Islet of Langerhans (tissue), 1 donor: Measurements from ENCODE around the gene SOHLH1.

Source experiments
- FAIRE-seq: peaks from one replicate; lab custom pipeline; 2011; peaks lifted over from hg19 to GRCh38; lab: Jason Lieb, UNC

The SOHLH1 gene

GRCh38 chr9:135699440-135699839, at the start of gene SOHLH1:
Gene SOHLH1, minus strand, starts transcription at chr9:135699481. Its CDS starts 14 bp downstream, at chr9:135699467.
- FAIRE-seq = no peak

- no peak for FAIRE-seq
Measured at GRCh38 chr9:135748676-135749075, 49.4 kb upstream of the SOHLH1 start.

DNA sequence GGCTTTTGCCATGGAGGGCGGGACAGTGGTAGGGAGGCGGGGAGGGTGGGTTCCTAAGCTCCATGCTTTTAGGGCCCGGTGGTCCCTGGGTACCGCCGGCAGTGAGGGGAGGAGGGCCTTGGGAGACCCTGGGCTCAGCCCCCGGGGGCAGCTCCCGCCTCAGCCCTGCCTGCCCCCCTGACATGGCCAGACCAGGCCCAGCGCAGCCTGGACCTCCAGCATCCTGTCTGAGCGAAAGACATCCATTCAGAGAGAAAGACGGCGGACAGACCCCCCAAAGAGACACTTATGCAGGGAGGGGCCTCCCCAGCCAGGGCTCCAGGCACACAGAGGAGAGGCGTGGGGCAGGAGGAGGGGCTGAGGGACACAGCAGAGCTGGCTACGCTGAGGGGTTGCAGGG, 48.0 kb upstream of the SOHLH1 start:
- FAIRE-seq = no peak

GRCh38 chr9:135746565-135746964, 47.3 kb upstream of the SOHLH1 start:
- no peak for FAIRE-seq

DNA sequence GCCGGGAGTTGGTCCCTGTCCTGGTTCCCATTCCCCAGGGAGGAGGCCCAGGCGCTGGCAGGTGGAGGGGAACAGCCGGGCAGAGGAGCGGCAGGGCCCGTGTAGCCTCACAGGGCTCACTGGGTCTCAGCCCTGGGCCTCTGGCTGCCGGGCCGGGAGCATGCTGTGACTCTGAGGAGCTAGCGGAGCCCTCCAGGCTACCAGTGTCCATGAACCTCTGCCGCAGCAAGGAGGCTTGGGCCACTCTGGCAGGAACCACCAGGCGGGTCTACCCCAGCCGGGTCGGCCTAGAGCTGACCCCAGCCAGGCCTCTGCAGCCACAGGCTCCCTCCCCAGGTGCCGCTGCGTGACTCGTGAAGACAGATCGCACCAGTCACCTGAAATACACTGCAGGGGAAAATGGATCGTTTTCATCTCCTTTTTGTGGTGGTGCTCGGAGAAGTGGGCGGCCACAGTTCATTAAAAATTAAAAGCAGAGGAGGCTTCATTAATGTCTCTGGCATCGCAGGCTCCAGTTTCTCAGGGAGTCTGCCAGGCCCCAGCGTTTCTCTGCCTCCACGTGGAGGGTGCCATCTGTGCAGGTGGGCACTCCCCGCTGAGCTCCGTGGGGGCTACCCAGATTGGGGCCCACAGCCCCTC, 46.5 kb upstream of the SOHLH1 start:
- FAIRE-seq = no peak

DNA sequence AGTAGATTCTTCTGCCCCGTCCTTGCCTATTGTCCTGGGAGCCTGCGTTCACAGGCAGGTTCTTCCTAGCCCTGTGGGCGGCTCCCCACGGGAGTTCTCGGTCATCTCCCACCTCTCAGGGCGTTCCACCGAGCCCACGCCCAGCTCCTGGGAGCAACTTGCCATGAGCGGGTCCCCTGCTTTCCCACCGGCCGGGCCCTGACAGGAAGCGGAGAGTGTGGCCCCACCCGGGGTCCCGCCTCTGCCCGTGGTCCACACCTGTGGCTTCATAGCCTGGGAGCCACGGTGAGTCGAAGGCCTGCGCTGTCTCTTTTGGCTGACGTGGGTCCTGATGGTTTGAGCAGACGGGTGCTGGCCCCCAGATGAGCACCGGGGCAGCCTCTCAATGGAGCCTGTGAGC, 45.9 kb upstream of the SOHLH1 start:
- no peak for FAIRE-seq

DNA sequence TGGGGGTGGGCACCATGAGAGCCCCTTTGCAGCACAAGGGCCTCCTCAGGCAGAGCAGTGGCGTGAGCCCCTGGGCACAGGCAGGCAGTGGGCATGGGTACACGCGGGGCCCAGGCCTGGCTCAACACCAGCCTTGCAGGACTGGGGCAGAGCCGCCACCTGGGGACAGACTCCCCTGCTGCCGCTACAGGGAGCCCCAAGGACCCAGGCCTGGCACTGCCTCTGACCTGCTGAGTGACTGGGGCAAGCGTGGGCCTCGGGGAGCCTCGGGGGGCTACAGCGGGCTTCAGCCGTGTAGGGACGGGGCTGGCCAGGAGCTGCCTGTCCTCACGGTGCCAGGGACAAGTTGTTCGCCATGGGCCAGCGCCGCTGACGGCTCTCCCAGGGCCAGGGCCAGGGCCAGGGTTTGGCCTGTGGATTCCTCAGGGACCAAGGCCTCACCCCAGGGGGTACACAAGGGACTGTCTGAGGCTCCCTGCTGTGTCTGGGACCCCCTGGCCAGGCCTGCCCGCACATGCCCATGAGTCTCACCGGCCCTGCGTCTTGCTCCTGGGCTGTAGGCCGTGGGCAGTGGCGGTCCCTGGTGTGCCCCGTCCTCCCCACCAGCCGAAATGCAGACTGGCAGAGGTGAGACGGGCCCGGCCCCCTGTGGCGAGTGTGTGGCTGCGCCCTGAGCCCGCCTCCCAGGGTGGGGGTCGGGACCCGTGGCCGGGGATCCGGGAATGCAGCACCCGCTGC, 45.2 kb upstream of the SOHLH1 start:
- no peak for FAIRE-seq

- no peak for FAIRE-seq
Measured at GRCh38 chr9:135743546-135744332, 44.5 kb upstream of the SOHLH1 start.

GRCh38 chr9:135743021-135743420, 43.7 kb upstream of the SOHLH1 start:
- no peak for FAIRE-seq

GRCh38 chr9:135741276-135742219, 42.3 kb upstream of the SOHLH1 start:
- no peak for FAIRE-seq

- FAIRE-seq = no peak
Measured at GRCh38 chr9:135739271-135740220, 40.3 kb upstream of the SOHLH1 start.

GRCh38 chr9:135737840-135738521, 38.7 kb upstream of the SOHLH1 start:
- no peak for FAIRE-seq

DNA sequence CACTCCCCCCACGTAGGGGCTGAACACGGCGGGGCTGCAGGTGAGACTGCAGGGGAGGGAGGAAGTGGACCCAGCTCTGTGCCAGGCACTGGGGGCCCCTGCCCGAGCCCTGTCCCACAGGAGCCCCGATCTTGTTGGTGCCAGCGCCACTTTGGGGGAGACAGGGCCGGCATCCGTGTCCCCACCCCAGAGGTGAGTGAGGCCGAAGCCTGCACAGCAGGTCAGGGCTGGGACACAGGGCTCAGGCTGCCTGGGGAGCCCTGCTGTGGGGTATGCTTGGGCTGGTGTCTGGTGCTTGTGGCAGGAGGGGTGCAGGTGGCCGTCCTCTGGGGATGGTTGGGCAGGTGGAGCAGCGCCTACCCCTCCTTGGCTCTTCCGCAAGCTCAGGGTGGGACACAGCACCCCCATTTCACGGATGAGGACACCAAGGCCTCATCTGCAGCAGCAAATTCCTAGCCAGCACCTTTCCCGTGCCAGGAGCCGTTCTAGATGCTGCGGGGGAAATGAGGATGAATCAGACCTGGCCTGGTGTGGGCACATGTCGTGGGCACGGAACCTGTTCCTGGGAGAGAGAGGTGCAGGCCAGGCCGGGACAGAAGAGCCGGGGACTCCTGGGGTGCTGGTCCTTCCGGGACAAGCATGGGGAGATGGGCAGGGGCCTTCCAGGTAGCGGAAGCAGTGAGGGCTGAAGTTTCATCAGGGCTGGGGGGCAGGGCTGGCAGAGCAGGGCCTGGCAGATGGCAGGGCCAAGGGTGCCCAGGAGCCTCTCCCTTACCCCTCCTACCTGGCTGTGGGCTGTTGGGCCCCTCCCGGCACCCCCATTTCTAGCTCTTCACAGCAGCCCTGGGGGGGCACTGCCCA, 37.9 kb upstream of the SOHLH1 start:
- no peak for FAIRE-seq

- FAIRE-seq = no peak
Measured at GRCh38 chr9:135736272-135736978, 37.1 kb upstream of the SOHLH1 start.

DNA sequence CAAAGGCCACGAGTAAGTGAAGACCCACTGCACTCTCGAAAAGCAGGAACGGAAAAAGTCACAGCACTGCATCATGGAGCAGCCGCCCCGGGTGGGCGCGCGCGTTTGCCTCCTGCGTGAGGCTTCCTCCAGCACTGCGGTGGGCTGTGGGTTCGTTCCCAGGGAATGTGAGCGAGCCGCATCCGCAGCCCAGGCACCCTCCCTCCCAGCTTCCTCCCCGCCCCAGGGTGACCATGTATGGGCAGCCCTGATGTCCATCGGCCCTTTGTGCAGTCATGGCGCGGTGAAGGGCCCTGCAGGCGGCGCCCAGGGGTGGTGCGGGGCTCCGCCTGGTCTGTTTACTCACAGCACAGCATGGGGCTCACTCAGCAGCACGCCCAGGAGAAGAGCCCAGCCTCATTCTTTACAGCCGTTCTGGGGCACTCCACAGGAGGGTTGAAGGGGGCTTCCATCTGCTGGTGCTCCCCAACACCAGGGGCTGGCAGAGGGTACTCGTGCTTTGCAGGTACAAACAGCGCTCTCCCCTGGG, 35.4 kb upstream of the SOHLH1 start:
- no peak for FAIRE-seq

DNA sequence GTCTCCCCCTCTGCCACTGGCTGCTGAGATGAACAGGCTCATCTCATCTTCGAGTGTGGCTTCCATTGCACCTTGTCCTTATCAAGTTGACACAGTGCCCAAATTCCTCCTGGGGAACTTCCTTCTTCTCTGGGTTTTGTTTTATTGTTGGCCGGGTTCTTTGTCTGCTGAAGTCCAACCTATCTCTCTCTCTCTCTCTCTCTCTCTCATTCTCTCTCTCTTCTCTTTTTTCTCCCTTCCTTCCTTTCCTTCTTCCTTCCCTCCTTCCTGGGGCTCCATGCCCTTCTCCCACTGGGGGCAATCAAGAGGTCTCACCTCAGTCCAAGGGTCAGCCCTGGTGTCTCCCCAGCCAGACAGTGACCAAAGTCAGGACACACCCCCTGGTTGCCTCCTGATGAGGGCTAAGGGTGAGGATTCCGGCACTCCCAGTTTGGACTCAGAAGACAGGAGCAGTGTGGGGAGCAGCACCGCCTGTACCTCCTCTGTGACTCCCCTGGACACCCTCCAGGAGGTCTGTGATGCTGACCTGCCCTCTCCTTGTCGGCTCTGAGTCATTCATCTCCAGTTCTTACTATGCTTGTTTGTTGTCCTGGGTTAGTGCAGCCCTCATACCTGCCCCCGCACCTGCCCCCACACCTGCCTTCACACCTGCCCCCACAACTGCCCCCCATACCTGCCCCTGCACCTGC, 33.4 kb upstream of the SOHLH1 start:
- no peak for FAIRE-seq

DNA sequence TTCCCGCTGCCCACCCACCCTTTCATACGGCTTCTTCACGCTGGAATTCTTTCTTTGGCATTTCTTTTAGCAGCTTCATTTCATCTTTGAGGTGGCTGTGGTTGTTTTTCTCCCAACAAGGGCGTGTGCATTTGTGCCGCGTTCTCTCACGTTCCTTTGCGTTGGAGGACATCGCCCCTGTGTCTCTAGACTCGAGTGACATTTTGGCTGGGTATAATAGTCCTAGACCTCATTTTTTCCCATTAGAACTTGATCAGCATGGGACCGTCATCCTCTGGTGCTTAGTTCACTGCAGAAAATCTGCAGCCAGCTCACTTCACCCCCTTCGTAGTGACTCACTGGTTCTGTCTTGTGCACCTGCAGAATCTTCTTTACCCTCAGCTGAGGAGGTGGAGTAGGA, 32.2 kb upstream of the SOHLH1 start:
- FAIRE-seq = no peak

- FAIRE-seq = no peak
Measured at GRCh38 chr9:135729480-135729879, 30.2 kb upstream of the SOHLH1 start.
